Testis (tissue), 2 donors: ENCODE results near the gene TLCD3A.

Experiments used
- POLR2A ChIP-seq: fragments of 450-650 bp; IDR thresholded peaks from one replicate; pipeline ENCODE4 v1.6.1; 2017; ENCODE audit warnings: antibody characterized with exemption, mild to moderate bottlenecking, moderate library complexity
- TF ChIP-seq, protein P1 (sequence below), 3 experiments: fragments of 450-650 bp in 2 of 3; fragments of 200-600 bp in 1 of 3; sonication (generic) in 1 of 3; IDR thresholded peaks; one replicate each; pipeline ENCODE4 v1.5.1; 2016 to 2019; ENCODE audit warnings: antibody characterized with exemption in 3 of 3, mild to moderate bottlenecking in 2 of 3, moderate library complexity in 1 of 3

DNA sequence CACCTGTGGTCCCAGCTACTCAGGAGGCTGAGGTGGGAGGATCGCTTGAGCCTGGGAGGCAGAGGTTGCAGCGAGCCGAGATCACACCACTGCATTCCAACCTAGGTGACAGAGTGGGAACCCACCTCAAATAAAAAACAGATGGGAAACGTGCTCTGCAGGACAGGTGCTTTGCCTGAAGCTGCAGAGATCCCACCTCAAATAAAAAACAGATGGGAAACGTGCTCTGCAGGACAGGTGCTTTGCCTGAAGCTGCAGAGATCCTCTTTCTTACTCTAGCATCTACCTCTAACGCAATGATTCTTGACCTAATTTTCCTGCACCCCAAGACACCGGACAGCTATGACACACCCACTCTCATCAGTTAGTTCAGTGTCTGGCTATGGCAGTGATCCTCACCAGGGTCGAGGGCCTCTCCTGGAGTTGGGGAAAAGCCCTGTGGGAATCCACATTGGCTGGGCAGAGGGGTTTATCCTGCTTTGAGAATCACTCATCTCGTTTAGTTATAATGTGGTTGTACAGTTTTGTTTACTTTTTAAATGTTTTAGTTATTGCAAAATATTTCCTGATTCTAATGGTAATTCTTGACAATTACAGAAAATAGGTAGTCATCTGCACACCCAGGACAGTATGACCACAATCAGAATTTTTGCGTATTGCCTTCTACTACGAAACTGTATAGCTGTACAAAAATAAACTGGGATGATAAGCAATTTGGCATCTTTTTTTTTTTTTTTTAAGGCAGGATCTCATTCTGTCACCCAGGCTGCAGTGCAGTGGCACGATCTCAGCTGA, 29.1 kb upstream of the TLCD3A start:
- TF ChIP-seq, protein P1, sequence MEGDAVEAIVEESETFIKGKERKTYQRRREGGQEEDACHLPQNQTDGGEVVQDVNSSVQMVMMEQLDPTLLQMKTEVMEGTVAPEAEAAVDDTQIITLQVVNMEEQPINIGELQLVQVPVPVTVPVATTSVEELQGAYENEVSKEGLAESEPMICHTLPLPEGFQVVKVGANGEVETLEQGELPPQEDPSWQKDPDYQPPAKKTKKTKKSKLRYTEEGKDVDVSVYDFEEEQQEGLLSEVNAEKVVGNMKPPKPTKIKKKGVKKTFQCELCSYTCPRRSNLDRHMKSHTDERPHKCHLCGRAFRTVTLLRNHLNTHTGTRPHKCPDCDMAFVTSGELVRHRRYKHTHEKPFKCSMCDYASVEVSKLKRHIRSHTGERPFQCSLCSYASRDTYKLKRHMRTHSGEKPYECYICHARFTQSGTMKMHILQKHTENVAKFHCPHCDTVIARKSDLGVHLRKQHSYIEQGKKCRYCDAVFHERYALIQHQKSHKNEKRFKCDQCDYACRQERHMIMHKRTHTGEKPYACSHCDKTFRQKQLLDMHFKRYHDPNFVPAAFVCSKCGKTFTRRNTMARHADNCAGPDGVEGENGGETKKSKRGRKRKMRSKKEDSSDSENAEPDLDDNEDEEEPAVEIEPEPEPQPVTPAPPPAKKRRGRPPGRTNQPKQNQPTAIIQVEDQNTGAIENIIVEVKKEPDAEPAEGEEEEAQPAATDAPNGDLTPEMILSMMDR (IDR thresholded peaks at IDR 0.05), result no peak
- no peak for TF ChIP-seq POLR2A
